Activated T-cell treated with anti-CD3 and anti-CD28 coated beads, Interleukin-2, amount 50 U/mL, for 48 hours (primary cell): ENCODE measurements around the gene MBD3L2B.
"Not testable (repeated sequence)": the region's sequence is repeated elsewhere in the genome, so short reads cannot be mapped to it uniquely, and the experiment has no call there.

Experiments used
- DNase-seq, 2 experiments: peaks; one replicate each; pipeline ENCODE4 v3.0.0-alpha.2; 2020

MBD3L2B gene

DNA sequence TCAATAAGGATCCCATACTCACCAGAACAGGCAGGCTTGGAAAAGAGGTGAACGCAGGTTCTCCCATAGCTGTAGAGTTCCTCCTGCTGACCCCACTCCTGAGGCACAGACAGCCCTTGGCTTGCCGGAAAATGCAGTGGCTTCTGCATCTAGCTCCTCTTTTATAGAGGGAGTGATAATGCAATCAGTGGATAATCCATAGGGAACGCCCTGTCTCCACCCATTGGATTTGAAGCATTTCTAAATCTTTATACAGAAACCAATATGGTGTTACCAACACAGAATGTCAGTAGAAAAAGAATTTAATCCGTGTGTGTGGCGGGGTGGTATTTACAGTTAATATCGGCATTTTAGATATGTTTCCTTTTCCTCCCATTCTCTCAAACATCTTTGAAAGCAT is at the start of gene MBD3L2B:
MBD3L2B (minus strand) TSS at position 101 of the 400 bp plus-strand sequence; CDS start at position 67, 34 bp downstream.
- not testable (repeated sequence) for DNase-seq

GRCh38 chr19:7069904-7070226 is 48.6 kb upstream of the MBD3L2B start:
- DNase-seq, result no peak

DNA sequence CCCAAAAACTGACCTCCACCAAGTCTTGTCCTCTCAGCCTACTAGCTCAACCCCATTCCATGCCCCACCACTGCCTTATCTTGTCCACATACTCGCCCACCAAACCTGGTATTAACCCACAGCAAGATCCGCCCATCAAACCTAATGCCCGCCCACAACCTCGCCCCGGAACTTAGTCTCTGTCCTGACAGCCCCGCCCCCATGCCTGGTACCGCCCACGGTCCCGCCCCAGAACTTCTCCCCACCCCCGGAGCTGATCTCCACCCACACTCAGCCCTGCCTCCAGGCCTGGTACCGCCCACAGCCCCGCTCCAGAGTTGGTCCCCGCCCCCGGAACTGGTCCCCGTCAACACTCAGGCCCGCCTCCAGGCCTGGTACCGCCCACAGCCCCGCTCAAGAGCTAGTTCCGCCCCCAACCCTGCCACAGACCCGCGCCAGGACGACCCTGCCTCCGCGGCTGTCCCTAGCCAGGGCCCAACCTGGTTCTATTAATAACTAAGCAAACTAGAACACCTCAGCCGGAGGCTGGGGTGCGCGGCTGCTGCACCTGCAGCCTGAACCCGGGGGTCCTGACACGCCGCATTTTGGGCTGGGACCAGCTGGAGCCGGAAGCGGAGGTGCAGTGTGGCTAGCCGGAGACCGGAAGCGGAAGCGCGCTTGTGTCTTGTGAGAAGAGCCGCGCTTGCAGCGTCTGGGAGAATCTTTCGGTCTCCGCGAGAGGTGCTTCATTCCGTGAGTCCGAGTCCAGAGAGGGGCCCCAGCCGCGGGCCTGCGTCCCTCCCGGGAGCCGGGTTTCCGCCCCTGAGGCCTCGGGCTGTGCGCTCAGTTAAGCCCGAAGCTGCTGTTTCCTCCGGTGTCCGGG is 48.0 kb upstream of the MBD3L2B start, which contains the start of gene ZNF557:
ZNF557 (plus strand) TSS at position 662 of the 862 bp plus-strand sequence. CDS start 5,372 bp downstream, outside the sequence.
- DNase-seq, result peak; percentile 96 to 98

DNA sequence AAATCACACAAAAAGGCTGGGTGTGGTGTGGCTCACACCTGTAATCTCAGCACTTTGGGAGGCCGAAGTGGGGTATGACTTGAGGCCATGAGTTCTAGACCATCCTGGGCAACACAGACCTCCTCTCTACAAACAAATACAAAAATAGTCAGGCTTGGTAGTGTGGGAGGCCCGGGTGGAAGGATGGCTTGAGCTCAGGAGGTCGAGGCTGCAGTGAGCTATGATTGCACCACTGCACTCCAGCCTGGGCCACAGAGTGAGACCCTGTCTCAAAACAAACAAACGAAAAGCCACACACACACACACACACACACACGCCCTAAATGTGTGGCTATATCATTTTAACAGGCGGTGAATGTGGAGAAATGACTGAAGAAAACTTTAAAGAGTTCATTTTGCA is 47.4 kb upstream of the MBD3L2B start:
- no peak for DNase-seq

DNA sequence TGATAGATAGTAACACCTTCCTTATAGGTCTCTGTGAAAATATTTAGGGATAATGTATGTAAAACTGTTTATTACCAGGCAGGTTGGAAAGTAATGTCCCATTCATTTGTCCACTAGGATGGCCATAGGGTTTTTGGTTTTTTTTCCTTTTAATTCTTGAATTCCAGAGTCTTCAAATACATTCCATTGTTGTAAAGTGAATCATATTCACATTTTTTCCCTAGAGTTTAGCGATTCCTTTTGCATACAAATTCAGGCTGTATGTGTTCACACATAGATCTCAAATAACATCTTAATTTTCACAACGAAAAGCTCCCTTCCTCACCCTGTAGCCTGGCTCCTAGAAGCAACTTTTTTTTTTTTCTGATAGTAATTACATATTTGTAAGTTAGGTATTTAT is 46.5 kb upstream of the MBD3L2B start:
- DNase-seq, result no peak

- DNase-seq, result not testable (repeated sequence)
These were observed 45.9 kb upstream of the MBD3L2B start for GRCh38 chr19:7067122-7067521.

DNA sequence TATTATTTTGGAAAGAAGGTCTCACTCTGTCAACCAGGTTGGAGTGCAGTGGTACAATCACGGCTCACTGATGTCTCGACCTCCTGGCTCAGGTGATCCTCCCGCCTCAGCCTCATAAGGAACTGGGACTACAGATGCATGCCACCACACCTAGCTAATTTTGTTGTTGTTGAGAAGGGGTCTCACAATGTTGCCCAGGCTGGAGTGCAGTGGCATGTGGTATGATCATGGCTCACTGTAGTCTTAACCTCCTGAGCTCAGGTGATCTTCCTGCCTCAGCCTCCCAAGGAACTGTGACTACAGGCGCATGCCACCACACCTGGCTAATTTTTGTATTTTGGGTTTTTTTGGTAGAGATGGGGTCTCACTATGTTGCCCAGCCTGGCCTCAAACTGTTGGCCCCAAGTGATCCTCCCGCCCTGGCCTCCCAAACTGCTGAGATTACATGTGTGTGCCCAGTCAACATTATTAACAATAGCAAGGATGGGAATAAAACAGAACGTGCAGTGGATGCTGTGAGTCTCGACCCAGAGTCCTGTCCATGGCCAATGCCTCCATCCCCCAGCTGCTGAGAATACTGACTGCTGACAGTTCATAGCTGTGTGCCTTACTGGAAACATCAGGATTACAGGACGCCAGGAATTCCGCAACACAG is 42.7 kb upstream of the MBD3L2B start:
- no peak for DNase-seq

DNA sequence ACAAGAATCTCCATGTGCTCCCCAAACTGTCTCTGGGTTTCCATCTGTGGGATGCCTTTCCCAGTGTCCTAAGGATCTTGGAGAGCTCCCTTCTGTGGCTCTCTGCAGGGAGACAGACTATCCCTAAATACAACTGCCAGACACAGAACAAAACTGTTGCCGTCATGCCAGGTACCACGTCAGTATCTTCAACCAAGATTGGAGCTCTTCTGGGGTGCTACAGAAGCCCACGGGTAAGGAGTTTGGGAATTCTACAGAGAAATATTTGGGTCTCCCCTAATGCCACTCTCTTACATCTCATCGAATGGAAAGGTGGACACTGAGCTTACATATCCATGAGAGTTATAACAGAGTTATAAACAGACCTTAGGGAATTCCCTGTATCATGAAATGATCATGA is 42.1 kb upstream of the MBD3L2B start:
- DNase-seq, result no peak

- DNase-seq, result not testable (repeated sequence)
These were observed 38.7 kb upstream of the MBD3L2B start for GRCh38 chr19:7059977-7060376.

- not testable (repeated sequence) for DNase-seq
These were observed 37.3 kb upstream of the MBD3L2B start, which contains the start of gene MBD3L3 for GRCh38 chr19:7058576-7058975. MBD3L3 (minus strand) TSS chr19:7058676; CDS start chr19:7058605, 71 bp downstream.

- not testable (repeated sequence) for DNase-seq
These were observed 35.1 kb upstream of the MBD3L2B start for GRCh38 chr19:7056371-7056770.

- not testable (repeated sequence) for DNase-seq
These were observed 34.4 kb upstream of the MBD3L2B start for GRCh38 chr19:7055679-7056078.

DNA sequence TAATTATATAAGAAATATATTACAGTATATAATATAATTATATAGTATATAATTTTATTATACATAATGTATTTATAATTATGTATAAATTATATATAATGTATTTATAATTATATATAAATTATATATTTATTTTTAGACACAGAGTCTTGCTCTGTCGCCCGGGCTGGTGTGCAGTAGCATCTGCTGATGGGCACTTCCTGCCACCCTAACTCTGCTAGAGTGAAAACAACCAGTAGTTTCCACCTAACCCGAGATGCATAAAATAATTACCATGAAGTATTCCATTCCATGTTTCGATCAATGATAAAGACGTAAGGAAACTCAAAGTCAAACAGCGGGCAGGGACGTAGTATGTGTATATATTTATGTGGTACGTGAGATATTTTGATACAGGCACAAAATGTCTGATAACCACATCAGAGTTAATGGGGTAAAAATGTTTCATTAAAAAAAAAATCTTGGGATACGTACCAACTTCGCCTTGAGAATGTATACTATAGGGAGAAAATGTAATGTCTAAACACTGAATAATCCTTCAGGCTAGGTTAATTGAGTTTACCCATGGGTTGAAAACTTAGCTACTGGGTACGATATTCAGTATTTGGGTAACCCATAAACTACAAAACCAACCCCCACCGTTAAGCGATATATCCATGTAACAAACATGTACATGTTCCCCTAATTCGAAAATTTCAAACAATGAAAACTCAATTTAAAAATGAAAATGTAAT is 33.6 kb upstream of the MBD3L2B start:
- not testable (repeated sequence) for DNase-seq

- not testable (repeated sequence) for DNase-seq
These were observed 31.7 kb upstream of the MBD3L2B start for GRCh38 chr19:7052896-7053295.

DNA sequence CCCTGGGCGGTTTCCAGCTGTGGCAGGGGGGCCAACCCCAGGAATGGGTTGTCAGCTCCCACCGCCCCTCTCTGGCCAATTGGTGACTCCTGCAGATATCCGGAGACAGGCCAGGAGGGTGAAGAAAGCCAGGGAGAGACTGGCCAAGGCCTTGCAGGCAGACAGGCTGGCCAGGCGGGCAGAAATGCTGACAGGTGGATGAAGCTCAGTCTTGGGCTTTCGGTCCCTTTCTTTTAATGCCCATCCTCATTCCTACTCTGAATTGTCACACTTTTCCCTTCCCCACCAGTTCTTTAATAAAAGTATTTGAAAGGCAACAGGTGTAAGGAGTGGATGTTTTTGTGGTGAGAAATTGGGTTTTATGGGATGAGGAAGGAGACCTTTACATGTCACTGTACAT is 30.2 kb upstream of the MBD3L2B start:
- DNase-seq, result not testable (repeated sequence)

- not testable (repeated sequence) for DNase-seq
These were observed 27.8 kb upstream of the MBD3L2B start, which contains the start of gene MBD3L2 for GRCh38 chr19:7049021-7049420. MBD3L2 (plus strand) TSS chr19:7049321; CDS start chr19:7049374, 53 bp downstream.

GRCh38 chr19:7041563-7041962 is 20.3 kb upstream of the MBD3L2B start:
- DNase-seq, result not testable (repeated sequence)

- not testable (repeated sequence) for DNase-seq
These were observed 18.8 kb upstream of the MBD3L2B start, which contains the start of gene MBD3L4 for GRCh38 chr19:7040079-7040478. MBD3L4 (minus strand) TSS chr19:7040179; CDS start chr19:7040144, 35 bp downstream.

DNA sequence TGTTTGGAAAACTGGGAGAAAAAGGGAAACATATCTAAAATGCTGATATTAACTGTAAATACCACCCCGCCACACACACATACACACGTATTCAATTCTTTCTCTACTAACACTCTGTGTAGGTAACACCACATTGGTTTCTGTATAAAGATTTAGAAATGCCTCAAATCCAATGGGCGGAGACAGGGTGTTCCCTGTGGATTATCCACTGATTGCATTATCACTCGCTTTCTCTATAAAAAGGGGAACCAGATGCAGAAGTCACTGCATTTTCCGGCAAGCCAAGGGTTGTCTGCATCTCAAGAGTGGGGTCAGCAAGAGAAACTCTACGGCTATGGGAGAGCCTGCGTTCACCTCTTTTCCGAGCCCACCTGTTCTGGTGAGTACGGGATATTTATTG is 9.0 kb upstream of the MBD3L2B start, which contains the start of gene MBD3L5:
MBD3L5 (plus strand) TSS at position 301 of the 400 bp plus-strand sequence; CDS start at position 335, 34 bp downstream.
- not testable (repeated sequence) for DNase-seq

- not testable (repeated sequence) for DNase-seq
These were observed 7.6 kb upstream of the MBD3L2B start for GRCh38 chr19:7028790-7029189.

DNA sequence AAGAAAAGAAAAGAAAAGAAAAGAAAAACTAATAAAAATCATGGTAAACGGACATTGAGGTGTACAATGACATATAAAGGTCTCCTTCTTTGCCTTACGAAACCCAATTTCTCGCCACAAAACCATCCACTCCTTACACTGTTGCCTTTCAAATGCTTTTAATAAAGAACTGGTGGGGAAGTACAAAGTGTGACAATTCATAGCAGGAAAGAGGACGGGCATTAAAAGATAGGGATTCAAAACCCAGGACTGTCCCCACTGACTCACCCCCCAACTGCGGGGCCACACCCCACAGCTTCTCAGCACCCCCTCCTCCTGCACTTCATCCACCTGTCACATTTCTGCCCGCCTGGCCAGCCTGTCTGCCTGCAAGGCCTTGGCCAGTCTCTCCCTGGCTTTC is 2.4 kb downstream of the MBD3L2B start:
- DNase-seq, result no peak

- peak in 1 of 2 experiments; percentile 30 for DNase-seq
These were observed 7.6 kb downstream of the MBD3L2B start for GRCh38 chr19:7013678-7014077.
